H1 (cell line): Measurements from ENCODE around the gene SBK1. TPM values are rescaled to one million over a fixed set of nuclear protein-coding genes. Genes with fewer than 3 reads are reported as not detected.

Experiments
- CTCF ChIA-PET: fragments of 300-600 bp; sonication (Branson Sonifier 250); formaldehyde crosslinking; loops from one replicate; lab custom pipeline; 2021; ENCODE audit not compliant: partially characterized antibody; lab: Charles Lee
- POLR2A ChIA-PET: fragments of 300-600 bp; sonication (Branson Sonifier 250); formaldehyde crosslinking; loops from one replicate; lab custom pipeline; 2021; ENCODE audit warnings: inconsistent platforms; ENCODE audit not compliant: partially characterized antibody; lab: Charles Lee
- DNase-seq, 2 experiments: peaks; one replicate each; pipeline versions ENCODE4 v3.0.0 to v3.0.0-alpha.2; 2010 to 2022; ENCODE audit warnings: low spot score in 2 of 2, low read depth in 1 of 2, mixed read lengths in 1 of 2
- FAIRE-seq: peaks from 2 replicates; lab custom pipeline; 2011; peaks lifted over from hg19 to GRCh38; lab: Jason Lieb, UNC
- H2AFZ ChIP-seq: 2 replicates; pipeline ENCODE4 v1.8.1; 2012; ENCODE audit warnings: low read length, inconsistent platforms
- H2AK5ac ChIP-seq: 2 replicates; pipeline ENCODE4 v1.6.1; 2013; ENCODE audit warnings: low read depth, low read length
- H2BK120ac ChIP-seq: replicated peaks from 2 replicates; pipeline ENCODE3; 2013; ENCODE audit warnings: low read depth, low read length, inconsistent platforms
- H2BK12ac ChIP-seq: 2 replicates; pipeline ENCODE4 v1.6.1; 2013; ENCODE audit warnings: low read depth, low read length
- H2BK15ac ChIP-seq: 2 replicates; pipeline ENCODE4 v1.6.1; 2013; ENCODE audit warnings: low read length
- H2BK20ac ChIP-seq: 2 replicates; pipeline ENCODE4 v1.6.1; 2013; ENCODE audit warnings: low read length
- H2BK5ac ChIP-seq: 2 replicates; pipeline ENCODE4 v1.6.1; 2013; ENCODE audit warnings: low read depth, low read length
- H3K14ac ChIP-seq: 2 replicates; pipeline ENCODE4 v1.6.1; 2013; ENCODE audit warnings: inconsistent platforms; ENCODE audit not compliant: insufficient read length
- H3K18ac ChIP-seq: 2 replicates; pipeline ENCODE4 v1.6.1; 2013; ENCODE audit warnings: low read length; ENCODE audit errors: extremely low read depth
- H3K23ac ChIP-seq: 2 replicates; pipeline ENCODE4 v1.6.1; 2013; ENCODE audit warnings: inconsistent platforms; ENCODE audit not compliant: insufficient read length
- H3K23me2 ChIP-seq: 2 replicates; pipeline ENCODE4 v1.6.1; 2013; ENCODE audit warnings: low read depth, low read length
- H3K27ac ChIP-seq: 2 replicates; pipeline ENCODE4 v1.6.1; 2011; ENCODE audit warnings: low read depth, low read length, inconsistent platforms
- H3K27me3 ChIP-seq, 4 experiments: replicated peaks in 1 of 4; 1 replicate in 1 of 4; 2 replicates in 3 of 4; pipeline versions ENCODE4 v1.6.1 to v1.8.1; 2011 to 2013; ENCODE audit warnings: low read length in 3 of 4, mild to moderate bottlenecking in 3 of 4, inconsistent platforms in 2 of 4, mixed read lengths in 2 of 4, moderate library complexity in 1 of 4; ENCODE audit not compliant: control insufficient read depth in 3 of 4, insufficient read depth in 3 of 4; ENCODE audit errors: extremely low read depth in 1 of 4
- H3K36me3 ChIP-seq, 4 experiments: 2 replicates each; pipeline versions ENCODE4 v1.6.1 to v1.8.1; 2011 to 2013; ENCODE audit warnings: mild to moderate bottlenecking in 4 of 4, low read length in 3 of 4, moderate library complexity in 2 of 4, control low read depth in 1 of 4, inconsistent platforms in 1 of 4; ENCODE audit not compliant: insufficient read depth in 4 of 4, control insufficient read depth in 2 of 4
- H3K4ac ChIP-seq: replicated peaks from 2 replicates; pipeline ENCODE3; 2013; ENCODE audit warnings: low read length, low read depth, mixed read lengths, inconsistent platforms; ENCODE audit not compliant: insufficient read length
- H3K4me1 ChIP-seq, 4 experiments: replicated peaks in 1 of 4; 1 replicate in 1 of 4; 2 replicates in 3 of 4; pipeline versions ENCODE4 v1.6.1 to v1.8.1; 2011 to 2013; ENCODE audit warnings: low read length in 3 of 4, inconsistent platforms in 2 of 4, mixed read lengths in 1 of 4; ENCODE audit not compliant: insufficient read depth in 4 of 4, control insufficient read depth in 3 of 4
- H3K4me2 ChIP-seq, 2 experiments: 2 replicates each; pipeline versions ENCODE4 v1.6.1 to v1.8.1; 2011 to 2013; ENCODE audit warnings: low read depth in 2 of 2, low read length in 2 of 2, control low read depth in 1 of 2, inconsistent platforms in 1 of 2, mild to moderate bottlenecking in 1 of 2; ENCODE audit not compliant: insufficient read depth in 1 of 2
- H3K4me3 ChIP-seq, 4 experiments: fragments of 200-600, 300-600 bp in 1 of 4; sonication (generic), shearing (Covaris generic), sonication (Bioruptor Twin) in 1 of 4; 2 replicates each; pipeline versions ENCODE4 v1.5.1 to v1.8.1; 2011 to 2016; ENCODE audit warnings: low read length in 4 of 4, low read depth in 3 of 4, control low read depth in 2 of 4, inconsistent platforms in 2 of 4, mild to moderate bottlenecking in 2 of 4, mixed read lengths in 1 of 4, moderate library complexity in 1 of 4; ENCODE audit not compliant: insufficient read depth in 2 of 4; ENCODE audit errors: extremely low read depth in 1 of 4
- H3K56ac ChIP-seq: replicated peaks from 2 replicates; pipeline ENCODE3; 2013; ENCODE audit warnings: low read depth, mild to moderate bottlenecking, mixed read lengths, low read length, inconsistent platforms; ENCODE audit not compliant: insufficient read length
- H3K79me1 ChIP-seq: 2 replicates; pipeline ENCODE4 v1.6.1; 2013; ENCODE audit warnings: low read depth, low read length, control low read depth
- H3K79me2 ChIP-seq, 2 experiments: 2 replicates each; pipeline versions ENCODE4 v1.6.1 to v1.8.1; 2012 to 2013; ENCODE audit warnings: low read length in 2 of 2, mild to moderate bottlenecking in 2 of 2, inconsistent platforms in 1 of 2; ENCODE audit not compliant: insufficient read depth in 2 of 2, control insufficient read depth in 1 of 2
- H3K9ac ChIP-seq, 4 experiments: replicated peaks in 1 of 4; 1 replicate in 1 of 4; 2 replicates in 3 of 4; pipeline versions ENCODE4 v1.6.1 to v1.8.1; 2011 to 2013; ENCODE audit warnings: low read depth in 3 of 4, low read length in 3 of 4, control low read depth in 2 of 4, mild to moderate bottlenecking in 2 of 4, moderate library complexity in 2 of 4, inconsistent platforms in 1 of 4; ENCODE audit errors: extremely low read depth in 1 of 4
- H3K9me3 ChIP-seq, 2 experiments: 2 replicates each; pipeline versions ENCODE4 v1.6.1 to v1.8.1; 2012 to 2013; ENCODE audit warnings: mild to moderate bottlenecking in 2 of 2, moderate library complexity in 2 of 2, control low read depth in 1 of 2, inconsistent platforms in 1 of 2, low read depth in 1 of 2, low read length in 1 of 2, mixed read lengths in 1 of 2; ENCODE audit not compliant: insufficient read depth in 2 of 2
- H4K20me1 ChIP-seq, 2 experiments: replicated peaks in 1 of 2; 2 replicates each; pipeline versions ENCODE3 to v1.8.1; 2011 to 2013; ENCODE audit warnings: inconsistent platforms in 2 of 2, low read length in 2 of 2, mild to moderate bottlenecking in 1 of 2; ENCODE audit not compliant: insufficient read depth in 2 of 2, control insufficient read depth in 1 of 2
- H4K5ac ChIP-seq: 2 replicates; pipeline ENCODE4 v1.6.1; 2013; ENCODE audit warnings: low read length, low read depth, mixed read lengths, inconsistent platforms; ENCODE audit not compliant: insufficient read length
- H4K8ac ChIP-seq: 2 replicates; pipeline ENCODE4 v1.8.0; 2013; ENCODE audit warnings: mild to moderate bottlenecking, moderate library complexity, low read length, inconsistent platforms; ENCODE audit not compliant: insufficient read depth; ENCODE audit errors: extremely low read depth
- H4K91ac ChIP-seq: replicated peaks from 2 replicates; pipeline ENCODE3; 2013; ENCODE audit warnings: low read length, mixed read lengths, inconsistent platforms; ENCODE audit not compliant: insufficient read length
- POU5F1 ChIP-seq: IDR thresholded peaks from 2 replicates; pipeline ENCODE4 v1.6.1; 2011; ENCODE audit warnings: low read depth, mild to moderate bottlenecking, low read length, moderate library complexity
- SIX5 ChIP-seq: IDR thresholded peaks from 2 replicates; pipeline ENCODE4 v1.6.1; 2011; ENCODE audit warnings: mild to moderate bottlenecking, low read depth, low read length
- SP2 ChIP-seq: IDR thresholded peaks from 2 replicates; pipeline ENCODE4 v1.6.1; 2012; ENCODE audit warnings: mild to moderate bottlenecking, low read length, inconsistent platforms
- TAF7 ChIP-seq: optimal IDR thresholded peaks from 2 replicates; pipeline ENCODE3; 2011; ENCODE audit warnings: low read depth, mild to moderate bottlenecking, inconsistent platforms, low read length, moderate library complexity, borderline replicate concordance
- TEAD4 ChIP-seq: IDR thresholded peaks from 2 replicates; pipeline ENCODE4 v1.6.1; 2012; ENCODE audit warnings: low read depth, low read length, inconsistent platforms, mixed read lengths
- WGBS, 2 experiments: shearing (Covaris generic) in 1 of 2; methylation state at CpG; one replicate each; pipeline versions ENCODE4 v1.1.6 to v1.1.7; 2013 to 2015; ENCODE audit warnings: low lambda C conversion rate in 2 of 2, mixed read lengths in 2 of 2, inconsistent platforms in 1 of 2, low coverage in 1 of 2, missing lambda C conversion rate in 1 of 2; ENCODE audit not compliant: insufficient replicate concordance in 2 of 2, insufficient coverage in 1 of 2, insufficient read length in 1 of 2; ENCODE audit errors: extremely low coverage in 1 of 2, missing lambda C conversion rate in 1 of 2; 5-methylcytosine and 5-hydroxymethylcytosine counted together
- polyA plus RNA-seq, 7 experiments: library from polyadenylated mRNA; depleted of rRNA in 3 of 7; stranded (reverse) in 5 of 7; unstranded in 2 of 7; fragments of >200 nt in 5 of 7; fragments of 200-250 nt in 2 of 7; gene quantifications; 1 replicate in 5 of 7; 2 replicates in 1 of 7; 4 replicates in 1 of 7; pipeline versions ENCODE4 v1.2.1 to v1.2.3, GENCODE V29; 2011 to 2013; ENCODE audit warnings: missing spikeins in 2 of 7, mixed read lengths in 2 of 7
- total RNA-seq: library from RNA; stranded (reverse); fragmentation: NEBNext Ultra II Directional; extraction: Animal tissue kit (Norgen Biotek cat#: 25700); gene quantifications from 2 replicates; pipeline ENCODE4 v1.2.1, GENCODE V29; 2021

SBK1 gene
- total and polyA plus RNA-seq, 2 of the 8 experiments (the other 6 are each of a cell fraction or from before 2014, with no cell fraction given), result 18.2 to 73.9 TPM

GRCh38 chr16:28301154-28301553 is 8.8 kb downstream of the SBK1 start:
- no peak overlapping the region for H3K4me3 ChIP-seq
- H3K23me2 ChIP-seq, result no peaks in the 10 kb centered on the region
- ChIA-PET POLR2A (interaction anchor here (0.7 to 5.1 kb wide), 6 partner anchors 8 to 109 kb away, joined by 3 to 26 read pairs (median 4); partner anchors contain the start of gene SBK1), CTCF (interaction anchor here (3.2 to 4.4 kb wide), 3 partner anchors 10 to 20 kb away, joined by 22 to 31 read pairs (median 29); no protein-coding TSS in a partner anchor)
- H2AK5ac ChIP-seq, result no peak overlapping the region
- H2BK15ac ChIP-seq, result no peak overlapping the region
- H3K27me3 ChIP-seq, result no peaks in the 10 kb centered on the region
- H2AFZ ChIP-seq, result no peak overlapping the region
- H3K14ac ChIP-seq, result no peak overlapping the region
- no peak overlapping the region for H3K56ac ChIP-seq
- H4K91ac ChIP-seq, result no peak overlapping the region
- H4K5ac ChIP-seq, result no peak overlapping the region
- no peak overlapping the region for H4K8ac ChIP-seq
- H3K27ac ChIP-seq, result no peak overlapping the region
- no peak overlapping the region for H3K4me2 ChIP-seq
- H3K18ac ChIP-seq, result no peak overlapping the region
- WGBS, 2 experiments, result 90% methylated on average over 6 of the region's 6 CpGs; no CpG with 5 or more reads in 1 of the 2 experiments
- H3K9me3 ChIP-seq, result no peaks in the 10 kb centered on the region
- H3K79me2 ChIP-seq, result peaks cover 0 to 83% of the 10 kb centered on the region in 2 experiments
- no peak overlapping the region for H2BK20ac ChIP-seq
- DNase-seq (no peak), FAIRE-seq (no peak)
- H3K79me1 ChIP-seq, result peaks cover 28% of the 10 kb centered on the region
- H2BK5ac ChIP-seq, result no peak overlapping the region
- no peak overlapping the region for H2BK120ac ChIP-seq
- H3K9ac ChIP-seq, result no peak overlapping the region
- peaks cover 32 to 60% of the 10 kb centered on the region in 2 experiments for H4K20me1 ChIP-seq
- H3K36me3 ChIP-seq, result peaks cover 0 to 8% (median 3%) of the 10 kb centered on the region in 4 experiments; a peak in 2 of 8 replicates
- H2BK12ac ChIP-seq, result no peak overlapping the region
- H3K4me1 ChIP-seq, result peaks cover 3 to 21% (median 13%) of the 10 kb centered on the region in 4 experiments
- no peak overlapping the region for H3K23ac ChIP-seq
- H3K4ac ChIP-seq, result no peak overlapping the region
- no peak for TF ChIP-seq TEAD4
- TF ChIP-seq POU5F1, result no peak
- no peak for TF ChIP-seq TAF7
- no peak for TF ChIP-seq SIX5
- TF ChIP-seq SP2, result no peak
